Caco-2 (cell line): Measurements from ENCODE around the gene GFOD1. TPM values are rescaled to one million over a fixed set of nuclear protein-coding genes. Genes with fewer than 3 reads are reported as not detected.

ENCODE experiments used
- BruUV-seq: library from RNA; stranded (reverse); fragments of 400-500 nt; replicated peaks from 2 replicates; lab custom pipeline; 2021; lab: Mats Ljungman, UMichigan
- CTCF ChIA-PET: fragments of 300-600 bp; sonication (Branson Sonifier 250); formaldehyde crosslinking; loops from one replicate; lab custom pipeline; 2022; ENCODE audit warnings: antibody characterized with exemption; lab: Charles Lee
- POLR2A ChIA-PET: fragments of 300-600 bp; sonication (Branson Sonifier 250); formaldehyde crosslinking; loops from one replicate; lab custom pipeline; 2022; ENCODE audit warnings: antibody characterized with exemption; lab: Charles Lee
- DNase-seq, 2 experiments: peaks; one replicate each; pipeline versions ENCODE4 v3.0.0 to v3.0.0-alpha.2; 2020 to 2022
- H3K27me3 ChIP-seq: replicated peaks from 2 replicates; pipeline ENCODE4 v1.6.0; 2011; ENCODE audit warnings: low read length; ENCODE audit not compliant: control insufficient read depth, insufficient read depth
- H3K36me3 ChIP-seq: 2 replicates; pipeline ENCODE4 v1.5.1; 2011; ENCODE audit warnings: low read length; ENCODE audit not compliant: control insufficient read depth, insufficient read depth
- H3K4me1 ChIP-seq: fragments of 250-450 bp; sonication (Bioruptor Pico); 2 replicates; pipeline ENCODE4 v1.5.1; 2020; ENCODE audit warnings: mild to moderate bottlenecking
- H3K4me3 ChIP-seq: 2 replicates; pipeline ENCODE4 v1.5.1; 2011; ENCODE audit warnings: low read depth, mild to moderate bottlenecking, control low read depth, low read length
- H3K9me3 ChIP-seq: fragments of 250-450 bp; sonication (Bioruptor Pico); 2 replicates; pipeline ENCODE4 v1.5.1; 2020; ENCODE audit warnings: mild to moderate bottlenecking, moderate library complexity
- H3K27ac Mint-ChIP-seq: one replicate; pipeline ENCODE4 v1.8.0; 2022; ENCODE audit warnings: mixed read lengths; ENCODE audit not compliant: unreplicated experiment
- H3K27me3 Mint-ChIP-seq: one replicate; pipeline ENCODE4 v1.8.0; 2022; ENCODE audit warnings: mixed read lengths; ENCODE audit not compliant: insufficient read depth, unreplicated experiment
- H3K36me3 Mint-ChIP-seq: one replicate; pipeline ENCODE4 v1.8.0; 2022; ENCODE audit warnings: mild to moderate bottlenecking, mixed read lengths; ENCODE audit not compliant: insufficient read depth, unreplicated experiment
- H3K4me1 Mint-ChIP-seq: one replicate; pipeline ENCODE4 v1.8.0; 2022; ENCODE audit warnings: low read depth, mixed read lengths; ENCODE audit not compliant: unreplicated experiment
- H3K4me3 Mint-ChIP-seq: one replicate; pipeline ENCODE4 v1.8.0; 2022; ENCODE audit warnings: mild to moderate bottlenecking, moderate library complexity, mixed read lengths; ENCODE audit not compliant: unreplicated experiment
- H3K9me3 Mint-ChIP-seq: one replicate; pipeline ENCODE4 v1.8.0; 2022; ENCODE audit warnings: mixed read lengths; ENCODE audit not compliant: unreplicated experiment
- CTCF ChIP-seq, 2 experiments: fragments of 200-600 bp in 1 of 2; IDR thresholded peaks; 1 replicate in 1 of 2; 2 replicates in 1 of 2; pipeline versions ENCODE4 v1.5.1 to v1.8.0; 2011 to 2022; ENCODE audit warnings: antibody characterized with exemption in 1 of 2, control low read depth in 1 of 2, inconsistent platforms in 1 of 2, low read depth in 1 of 2, low read length in 1 of 2, mild to moderate bottlenecking in 1 of 2, moderate library complexity in 1 of 2; ENCODE audit not compliant: insufficient read depth in 1 of 2, severe bottlenecking in 1 of 2, unreplicated experiment in 1 of 2
- intact Hi-C: fragments of 100-400 bp; cut with micrococcal nuclease; formaldehyde crosslinking; loops from one replicate; pipeline ENCODE4 v1.10.0; 2022; ENCODE audit not compliant: unreplicated experiment
- total RNA-seq: library from RNA; stranded (reverse); gene quantifications from 2 replicates; pipeline ENCODE4 v1.2.3, GENCODE V29; 2022

GFOD1 gene
- total RNA-seq, 1 experiment from 2014 or later: 0.84 TPM

GRCh38 chr6:13438126-13438525, 49.3 kb downstream of the GFOD1 start:
- no peak for DNase-seq
- H3K4me1 Mint-ChIP-seq: no peaks in the 10 kb centered on the region
- peaks cover 4% of the 10 kb centered on the region for H3K27me3 Mint-ChIP-seq
- no peaks in the 10 kb centered on the region for H3K9me3 ChIP-seq
- H3K4me3 ChIP-seq: no peak overlapping the region
- intact Hi-C loops: no loop called here
- peaks cover 10% of the 10 kb centered on the region for H3K9me3 Mint-ChIP-seq
- no peaks in the 10 kb centered on the region; the same call in 1 of the 2 replicates for H3K27me3 ChIP-seq
- H3K36me3 Mint-ChIP-seq: no peaks in the 10 kb centered on the region
- H3K36me3 ChIP-seq: no peaks in the 10 kb centered on the region
- H3K4me1 ChIP-seq: no peaks in the 10 kb centered on the region
- H3K4me3 Mint-ChIP-seq: no peak overlapping the region
- ChIA-PET CTCF (no interaction called here), POLR2A (no interaction called here)
- no peak for TF ChIP-seq CTCF (IDR thresholded peaks at IDR 0.05; ENCODE audit: insufficient read depth in 1 of 2, low read depth in 1 of 2, low read length in 1 of 2, severe bottlenecking in 1 of 2, unreplicated experiment in 1 of 2)
- H3K27ac Mint-ChIP-seq: no peak overlapping the region
- BruUV-seq: no TSS peak

- no peak for TF ChIP-seq CTCF (IDR thresholded peaks at IDR 0.05; ENCODE audit: insufficient read depth in 1 of 2, low read depth in 1 of 2, low read length in 1 of 2, severe bottlenecking in 1 of 2, unreplicated experiment in 1 of 2)
- no TSS peak for BruUV-seq
- H3K27me3 Mint-ChIP-seq: peaks cover 4% of the 10 kb centered on the region
Observed at GRCh38 chr6:13437218-13437996, 50.0 kb downstream of the GFOD1 start.

GRCh38 chr6:13436399-13437217, 50.8 kb downstream of the GFOD1 start:
- BruUV-seq: no TSS peak
- Mint-ChIP-seq H3K27ac (no peak overlapping the region), H3K9me3 (peaks cover 10% of the 10 kb centered on the region), H3K4me3 (no peak overlapping the region), H3K27me3 (peaks cover 4% of the 10 kb centered on the region), H3K36me3 (no peaks in the 10 kb centered on the region), H3K4me1 (no peaks in the 10 kb centered on the region)
- POLR2A ChIA-PET: no interaction called here
- H3K9me3 ChIP-seq: no peaks in the 10 kb centered on the region
- no peak for DNase-seq
- CTCF ChIA-PET: no interaction called here
- H3K4me1 ChIP-seq: no peaks in the 10 kb centered on the region
- intact Hi-C loops: no loop called here
- no peak for TF ChIP-seq CTCF (IDR thresholded peaks at IDR 0.05; ENCODE audit: insufficient read depth in 1 of 2, low read depth in 1 of 2, low read length in 1 of 2, severe bottlenecking in 1 of 2, unreplicated experiment in 1 of 2)
- no peak overlapping the region for H3K4me3 ChIP-seq
- no peaks in the 10 kb centered on the region; the same call in 1 of the 2 replicates for H3K27me3 ChIP-seq
- H3K36me3 ChIP-seq: no peaks in the 10 kb centered on the region

More at GRCh38 chr6:13437218-13437996, 50.0 kb downstream of the GFOD1 start:
- Mint-ChIP-seq H3K27ac (no peak overlapping the region), H3K36me3 (no peaks in the 10 kb centered on the region), H3K9me3 (peaks cover 10% of the 10 kb centered on the region), H3K4me1 (no peaks in the 10 kb centered on the region), H3K4me3 (no peak overlapping the region)
- ChIA-PET CTCF (no interaction called here), POLR2A (no interaction called here)
- Histone ChIP-seq H3K9me3 (no peaks in the 10 kb centered on the region), H3K4me3 (no peak overlapping the region), H3K27me3 (no peaks in the 10 kb centered on the region; the same call in 1 of the 2 replicates), H3K36me3 (no peaks in the 10 kb centered on the region), H3K4me1 (no peaks in the 10 kb centered on the region)
- DNase-seq: no peak
- intact Hi-C loops: no loop called here
